ENCODE data around the gene ZMIZ2.

The ZMIZ2 gene

GRCh38 chr7:44759246-44759645, 10.6 kb downstream of the ZMIZ2 start:
- no peak overlapping the region for H3K27ac ChIP-seq (ENCODE audit: low read depth, low read length, severe bottlenecking)
- H3K36me3 ChIP-seq (ENCODE audit: control insufficient read depth, insufficient read depth, low read length): peaks cover 69% of the 10 kb centered on the region
- peaks cover 4% of the 10 kb centered on the region for H3K4me1 ChIP-seq (ENCODE audit: control insufficient read depth, insufficient read depth, low read length, poor library complexity, severe bottlenecking)
- H3K9me3 ChIP-seq (ENCODE audit: control insufficient read depth, low read length): no peaks in the 10 kb centered on the region
- 97 to 100% methylated on average over 4 to 8 of the region's 9 CpGs for WGBS, 2 experiments (ENCODE audit: insufficient coverage in 2 of 2)
- no peak overlapping the region for H3K4me3 ChIP-seq (ENCODE audit: extremely low read depth, insufficient read depth, low read length, poor library complexity, severe bottlenecking)

GRCh38 chr7:44760034-44760580, 11.5 kb downstream of the ZMIZ2 start:
- no peaks in the 10 kb centered on the region for H3K9me3 ChIP-seq (ENCODE audit: control insufficient read depth, low read length)
- WGBS, 2 experiments (ENCODE audit: insufficient coverage in 2 of 2): 91 to 95% methylated on average over 14 to 16 of the region's 18 CpGs

GRCh38 chr7:44761207-44762161, 12.8 kb downstream of the ZMIZ2 start:
- H3K4me1 ChIP-seq (ENCODE audit: control insufficient read depth, insufficient read depth, low read length, poor library complexity, severe bottlenecking): no peaks in the 10 kb centered on the region
- WGBS, 2 experiments (ENCODE audit: insufficient coverage in 2 of 2): 93 to 95% methylated on average over 40 to 47 of the region's 48 CpGs
- H3K4me3 ChIP-seq (ENCODE audit: extremely low read depth, insufficient read depth, low read length, poor library complexity, severe bottlenecking): no peak overlapping the region
- H3K27ac ChIP-seq (ENCODE audit: low read depth, low read length, severe bottlenecking): no peak overlapping the region
- H3K9me3 ChIP-seq (ENCODE audit: control insufficient read depth, low read length): no peaks in the 10 kb centered on the region
- peaks cover 87% of the 10 kb centered on the region for H3K36me3 ChIP-seq (ENCODE audit: control insufficient read depth, insufficient read depth, low read length)

More at GRCh38 chr7:44760034-44760580, 11.5 kb downstream of the ZMIZ2 start:
- H3K27ac ChIP-seq (ENCODE audit: low read depth, low read length, severe bottlenecking): no peak overlapping the region
- H3K4me3 ChIP-seq (ENCODE audit: extremely low read depth, insufficient read depth, low read length, poor library complexity, severe bottlenecking): no peak overlapping the region
- no peaks in the 10 kb centered on the region for H3K4me1 ChIP-seq (ENCODE audit: control insufficient read depth, insufficient read depth, low read length, poor library complexity, severe bottlenecking)
- peaks cover 78% of the 10 kb centered on the region for H3K36me3 ChIP-seq (ENCODE audit: control insufficient read depth, insufficient read depth, low read length)

GRCh38 chr7:44762300-44762699, 13.7 kb downstream of the ZMIZ2 start:
- Histone ChIP-seq H3K36me3 (ENCODE audit: control insufficient read depth, insufficient read depth, low read length) (peaks cover 87% of the 10 kb centered on the region), H3K27ac (ENCODE audit: low read depth, low read length, severe bottlenecking) (no peak overlapping the region), H3K4me3 (ENCODE audit: extremely low read depth, insufficient read depth, low read length, poor library complexity, severe bottlenecking) (no peak overlapping the region), H3K4me1 (ENCODE audit: control insufficient read depth, insufficient read depth, low read length, poor library complexity, severe bottlenecking) (no peaks in the 10 kb centered on the region), H3K9me3 (ENCODE audit: control insufficient read depth, low read length) (no peaks in the 10 kb centered on the region)
- 97 to 98% methylated on average over 7 to 9 of the region's 9 CpGs for WGBS, 2 experiments (ENCODE audit: insufficient coverage in 2 of 2)

- H3K36me3 ChIP-seq (ENCODE audit: control insufficient read depth, insufficient read depth, low read length): peaks cover 89% of the 10 kb centered on the region
- 88 to 95% methylated on average over 17 to 20 of the region's 20 CpGs for WGBS, 2 experiments (ENCODE audit: insufficient coverage in 2 of 2)
- no peak overlapping the region for H3K27ac ChIP-seq (ENCODE audit: low read depth, low read length, severe bottlenecking)
- H3K4me1 ChIP-seq (ENCODE audit: control insufficient read depth, insufficient read depth, low read length, poor library complexity, severe bottlenecking): no peaks in the 10 kb centered on the region
- no peak overlapping the region for H3K4me3 ChIP-seq (ENCODE audit: extremely low read depth, insufficient read depth, low read length, poor library complexity, severe bottlenecking)
- no peaks in the 10 kb centered on the region for H3K9me3 ChIP-seq (ENCODE audit: control insufficient read depth, low read length)
Observed at GRCh38 chr7:44762726-44763522, 14.3 kb downstream of the ZMIZ2 start.

- Histone ChIP-seq H3K4me3 (ENCODE audit: extremely low read depth, insufficient read depth, low read length, poor library complexity, severe bottlenecking) (no peak overlapping the region), H3K9me3 (ENCODE audit: control insufficient read depth, low read length) (no peaks in the 10 kb centered on the region), H3K4me1 (ENCODE audit: control insufficient read depth, insufficient read depth, low read length, poor library complexity, severe bottlenecking) (no peaks in the 10 kb centered on the region), H3K27ac (ENCODE audit: low read depth, low read length, severe bottlenecking) (no peak overlapping the region), H3K36me3 (ENCODE audit: control insufficient read depth, insufficient read depth, low read length) (peaks cover 86% of the 10 kb centered on the region)
- WGBS, 2 experiments (ENCODE audit: insufficient coverage in 2 of 2): 93 to 95% methylated on average over 5 of the region's 6 CpGs
Observed at GRCh38 chr7:44764081-44764480, 15.4 kb downstream of the ZMIZ2 start.

- Histone ChIP-seq H3K4me3 (ENCODE audit: extremely low read depth, insufficient read depth, low read length, poor library complexity, severe bottlenecking) (no peak overlapping the region), H3K4me1 (ENCODE audit: control insufficient read depth, insufficient read depth, low read length, poor library complexity, severe bottlenecking) (no peaks in the 10 kb centered on the region), H3K9me3 (ENCODE audit: control insufficient read depth, low read length) (no peaks in the 10 kb centered on the region), H3K36me3 (ENCODE audit: control insufficient read depth, insufficient read depth, low read length) (peaks cover 77% of the 10 kb centered on the region), H3K27ac (ENCODE audit: low read depth, low read length, severe bottlenecking) (no peak overlapping the region)
- WGBS, 2 experiments (ENCODE audit: insufficient coverage in 2 of 2): 91 to 99% methylated on average over 20 of the region's 22 CpGs
Observed at GRCh38 chr7:44764665-44765578, 16.3 kb downstream of the ZMIZ2 start.

GRCh38 chr7:44765579-44766415, 17.1 kb downstream of the ZMIZ2 start:
- Histone ChIP-seq H3K4me3 (ENCODE audit: extremely low read depth, insufficient read depth, low read length, poor library complexity, severe bottlenecking) (no peak overlapping the region), H3K27ac (ENCODE audit: low read depth, low read length, severe bottlenecking) (no peak overlapping the region), H3K36me3 (ENCODE audit: control insufficient read depth, insufficient read depth, low read length) (peaks cover 69% of the 10 kb centered on the region), H3K4me1 (ENCODE audit: control insufficient read depth, insufficient read depth, low read length, poor library complexity, severe bottlenecking) (no peaks in the 10 kb centered on the region), H3K9me3 (ENCODE audit: control insufficient read depth, low read length) (no peaks in the 10 kb centered on the region)
- WGBS, 2 experiments (ENCODE audit: insufficient coverage in 2 of 2): 94 to 96% methylated on average over 11 to 16 of the region's 17 CpGs

- Histone ChIP-seq H3K27ac (ENCODE audit: low read depth, low read length, severe bottlenecking) (no peak overlapping the region), H3K4me3 (ENCODE audit: extremely low read depth, insufficient read depth, low read length, poor library complexity, severe bottlenecking) (no peak overlapping the region), H3K4me1 (ENCODE audit: control insufficient read depth, insufficient read depth, low read length, poor library complexity, severe bottlenecking) (no peaks in the 10 kb centered on the region), H3K36me3 (ENCODE audit: control insufficient read depth, insufficient read depth, low read length) (peaks cover 63% of the 10 kb centered on the region), H3K9me3 (ENCODE audit: control insufficient read depth, low read length) (no peaks in the 10 kb centered on the region)
- 92 to 100% methylated on average over 8 to 11 of the region's 11 CpGs for WGBS, 2 experiments (ENCODE audit: insufficient coverage in 2 of 2)
Observed at GRCh38 chr7:44766416-44766801, 17.8 kb downstream of the ZMIZ2 start.
